Thyroid gland (tissue), 4 donors: ENCODE data around the gene GPC1. TPM values are rescaled to one million over a fixed set of nuclear protein-coding genes. Genes with fewer than 3 reads are reported as not detected.
A peak's percentile ranks its signal among the peaks of the same experiment; 100 is the strongest.

Experiments used
- DNase-seq, 2 donors: peaks; one replicate each; pipeline ENCODE4 v3.0.0-alpha.2; 2019
- H3K27ac ChIP-seq, 3 donors: fragments of 200-600 bp; sonication (generic); 1 replicate in 2 of 3; 2 replicates in 1 of 3; pipeline ENCODE4 v1.5.1; 2016 to 2019; ENCODE audit warnings: mild to moderate bottlenecking in 1 of 3, moderate library complexity in 1 of 3
- H3K27me3 ChIP-seq: fragments of 200-600 bp; sonication (generic); one replicate; pipeline ENCODE4 v1.5.1; 2019
- H3K36me3 ChIP-seq, 2 donors: fragments of 200-600 bp; sonication (generic); one replicate each; pipeline ENCODE4 v1.5.1; 2016 to 2019
- H3K4me1 ChIP-seq, 2 donors: fragments of 200-600 bp; sonication (generic); one replicate each; pipeline ENCODE4 v1.5.1; 2017 to 2019
- H3K4me3 ChIP-seq, 3 donors: fragments of 200-600 bp; sonication (generic); replicated peaks in 1 of 3; 1 replicate in 2 of 3; 2 replicates in 1 of 3; pipeline ENCODE4 v1.5.1; 2016; ENCODE audit warnings: mild to moderate bottlenecking in 1 of 3
- H3K9me3 ChIP-seq: fragments of 200-600 bp; sonication (generic); one replicate; pipeline ENCODE4 v1.5.1; 2017
- POLR2A ChIP-seq, 2 donors: fragments of 450-650 bp; IDR thresholded peaks; one replicate each; pipeline ENCODE4 v1.6.1; 2017; ENCODE audit warnings: antibody characterized with exemption in 2 of 2, mild to moderate bottlenecking in 2 of 2, moderate library complexity in 1 of 2
- WGBS, 2 donors: methylation state at CpG; one replicate each; pipeline ENCODE4 v1.1.5; 2017; 5-methylcytosine and 5-hydroxymethylcytosine counted together
- intact Hi-C: fragments of 100-400 bp; cut with DNase I; formaldehyde crosslinking; loops from one replicate; pipeline ENCODE4 v1.15.1; 2023
- total RNA-seq, 4 donors: library from RNA; depleted of rRNA; stranded (reverse); fragments of >200 nt; gene quantifications; one replicate each; pipeline ENCODE4 v1.2.3, GENCODE V29; 2016
- TF ChIP-seq, protein P1 (sequence below), 6 experiments: fragments of 200-600 bp in 3 of 6; fragments of 450-650 bp in 3 of 6; sonication (generic) in 3 of 6; IDR thresholded peaks; one replicate each; pipeline ENCODE4 v1.5.1; 2016 to 2019; ENCODE audit warnings: antibody characterized with exemption in 6 of 6, mild to moderate bottlenecking in 2 of 6, inconsistent platforms in 1 of 6, moderate library complexity in 1 of 6

Gene GPC1
- total RNA-seq, 4 donors from 2014 or later, result 14.1 to 35.5 (median 26.8) TPM

DNA sequence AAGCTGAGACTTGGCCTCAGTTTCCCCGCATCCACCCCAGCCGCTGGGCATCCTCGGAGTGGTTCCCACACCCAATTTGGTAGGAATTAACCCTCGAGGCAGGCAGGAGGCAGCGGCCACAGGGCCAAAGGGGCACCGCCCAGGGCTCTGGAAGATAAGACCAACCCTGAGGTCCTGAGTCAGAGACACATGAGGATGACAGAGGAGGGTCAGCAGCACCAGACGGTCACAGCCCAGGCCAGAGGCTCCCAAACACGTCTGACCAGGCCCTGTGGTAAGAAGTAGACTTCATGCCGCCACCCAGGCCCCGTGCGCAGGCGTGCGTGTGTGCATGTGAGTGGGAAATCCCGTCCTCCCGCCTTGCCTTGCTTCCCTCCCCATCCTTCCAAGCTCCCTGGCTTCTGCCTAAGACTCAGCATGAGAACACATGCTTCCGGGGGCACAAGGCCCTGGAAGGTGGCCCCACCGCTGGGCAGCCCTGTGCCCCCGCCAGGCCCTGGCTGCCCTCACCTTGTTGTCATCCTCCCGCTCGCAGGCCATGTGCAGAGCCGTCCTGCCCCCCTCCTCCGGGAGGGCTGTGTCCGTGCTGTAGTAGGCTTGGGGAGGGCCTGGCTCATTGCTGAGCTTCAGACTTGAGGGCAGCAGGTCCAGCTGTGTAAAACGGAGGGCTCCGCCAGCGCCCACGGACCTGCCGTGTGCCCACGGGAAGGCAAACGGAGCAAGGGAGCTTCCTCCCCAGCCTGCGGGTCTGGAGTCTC, 76.1 kb downstream of the GPC1 start:
- H3K36me3 ChIP-seq, result peaks cover 0 to 4% of the 10 kb centered on the region in 2 donors
- no peaks in the 10 kb centered on the region for H3K9me3 ChIP-seq
- H3K27me3 ChIP-seq, result no peaks in the 10 kb centered on the region
- TF ChIP-seq, protein P1, sequence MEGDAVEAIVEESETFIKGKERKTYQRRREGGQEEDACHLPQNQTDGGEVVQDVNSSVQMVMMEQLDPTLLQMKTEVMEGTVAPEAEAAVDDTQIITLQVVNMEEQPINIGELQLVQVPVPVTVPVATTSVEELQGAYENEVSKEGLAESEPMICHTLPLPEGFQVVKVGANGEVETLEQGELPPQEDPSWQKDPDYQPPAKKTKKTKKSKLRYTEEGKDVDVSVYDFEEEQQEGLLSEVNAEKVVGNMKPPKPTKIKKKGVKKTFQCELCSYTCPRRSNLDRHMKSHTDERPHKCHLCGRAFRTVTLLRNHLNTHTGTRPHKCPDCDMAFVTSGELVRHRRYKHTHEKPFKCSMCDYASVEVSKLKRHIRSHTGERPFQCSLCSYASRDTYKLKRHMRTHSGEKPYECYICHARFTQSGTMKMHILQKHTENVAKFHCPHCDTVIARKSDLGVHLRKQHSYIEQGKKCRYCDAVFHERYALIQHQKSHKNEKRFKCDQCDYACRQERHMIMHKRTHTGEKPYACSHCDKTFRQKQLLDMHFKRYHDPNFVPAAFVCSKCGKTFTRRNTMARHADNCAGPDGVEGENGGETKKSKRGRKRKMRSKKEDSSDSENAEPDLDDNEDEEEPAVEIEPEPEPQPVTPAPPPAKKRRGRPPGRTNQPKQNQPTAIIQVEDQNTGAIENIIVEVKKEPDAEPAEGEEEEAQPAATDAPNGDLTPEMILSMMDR (IDR thresholded peaks at IDR 0.05), result no peak
- TF ChIP-seq POLR2A (IDR thresholded peaks at IDR 0.05), result no peak
- no peak overlapping the region for H3K27ac ChIP-seq
- no peaks in the 10 kb centered on the region for H3K4me1 ChIP-seq
- 95 to 96% methylated on average over 8 to 21 of the region's 31 CpGs for WGBS, 2 donors
- no peak for DNase-seq
- intact Hi-C loops, result no loop called here
- no peak overlapping the region for H3K4me3 ChIP-seq

DNA sequence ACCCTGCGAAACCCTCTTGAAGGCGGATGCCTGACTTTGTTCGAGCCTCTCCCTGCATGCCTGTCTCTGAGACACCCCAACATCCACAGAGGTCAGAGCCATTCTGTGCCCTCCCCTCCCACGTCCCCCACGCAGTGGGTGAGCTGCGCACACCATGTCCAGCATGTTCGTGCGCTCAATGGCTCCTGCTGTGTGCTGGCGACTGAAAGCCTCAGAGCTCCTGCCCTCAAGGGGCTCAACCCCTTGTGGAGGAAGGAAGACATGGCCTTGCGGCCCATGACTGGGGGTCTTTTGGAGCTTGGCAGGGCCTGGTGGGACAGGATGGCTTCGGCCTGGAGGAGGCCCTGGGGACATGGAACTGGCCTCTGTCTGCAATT, 76.6 kb downstream of the GPC1 start:
- H3K36me3 ChIP-seq, result peaks cover 0 to 4% of the 10 kb centered on the region in 2 donors
- H3K27ac ChIP-seq, result no peak overlapping the region
- no peaks in the 10 kb centered on the region for H3K4me1 ChIP-seq
- H3K4me3 ChIP-seq, result no peak overlapping the region
- H3K9me3 ChIP-seq, result no peaks in the 10 kb centered on the region
- intact Hi-C loops, result no loop called here
- no peak for TF ChIP-seq POLR2A (IDR thresholded peaks at IDR 0.05)
- TF ChIP-seq, protein P1 (IDR thresholded peaks at IDR 0.05), result no peak
- no peak for DNase-seq
- WGBS, 2 donors, result 82 to 93% methylated on average over 5 to 7 of the region's 11 CpGs
- no peaks in the 10 kb centered on the region for H3K27me3 ChIP-seq

DNA sequence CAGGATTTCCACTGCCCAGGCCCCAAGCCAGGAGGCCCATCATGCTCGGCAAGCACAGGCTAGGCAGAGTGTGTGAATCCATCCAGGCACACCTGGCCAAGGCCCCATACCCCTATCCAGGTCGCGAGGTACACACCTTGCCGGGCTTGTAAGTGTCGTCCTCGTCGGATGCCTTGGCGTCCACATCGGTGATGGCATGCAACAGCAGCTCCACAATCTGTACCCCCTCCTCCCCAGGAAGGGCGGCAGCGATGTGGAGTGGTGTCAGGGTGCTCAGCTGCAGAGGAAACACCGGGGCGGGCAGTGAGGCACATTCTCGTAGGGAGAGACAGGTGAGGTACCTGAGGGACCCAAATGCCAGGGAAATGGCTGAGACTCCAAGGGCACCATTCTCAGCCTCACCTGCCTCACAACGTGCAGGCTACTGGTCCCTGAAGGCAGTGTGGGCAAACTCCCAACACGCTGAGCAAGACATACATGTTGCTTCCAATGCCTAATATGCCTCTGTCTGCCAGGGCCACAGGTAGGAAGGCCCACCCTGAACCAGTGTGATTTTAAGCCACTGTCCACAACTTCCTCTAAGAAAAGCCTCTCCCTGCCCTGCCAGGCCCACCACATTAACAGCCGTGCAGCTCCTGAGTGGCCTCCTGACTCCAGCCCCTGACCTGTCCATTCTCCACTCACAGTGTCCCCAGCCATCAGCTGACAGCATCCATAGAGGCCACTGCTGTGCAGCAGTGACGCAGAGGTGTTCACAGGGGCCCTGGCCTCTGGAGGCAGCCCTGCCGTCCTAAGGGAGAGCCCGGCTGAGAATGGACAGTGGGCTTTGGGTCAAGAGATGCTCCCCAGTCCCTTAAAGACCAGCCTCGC, 77.4 kb downstream of the GPC1 start:
- peaks cover 0 to 4% of the 10 kb centered on the region in 2 donors for H3K36me3 ChIP-seq
- intact Hi-C loops, result no loop called here
- TF ChIP-seq POLR2A (IDR thresholded peaks at IDR 0.05), result no peak
- TF ChIP-seq, protein P1 (IDR thresholded peaks at IDR 0.05), result no peak
- H3K4me3 ChIP-seq, result no peak overlapping the region
- no peaks in the 10 kb centered on the region for H3K4me1 ChIP-seq
- 91 to 99% methylated on average over 15 to 20 of the region's 21 CpGs for WGBS, 2 donors
- no peaks in the 10 kb centered on the region for H3K9me3 ChIP-seq
- H3K27me3 ChIP-seq, result no peaks in the 10 kb centered on the region
- H3K27ac ChIP-seq, result no peak overlapping the region
- no peak for DNase-seq

DNA sequence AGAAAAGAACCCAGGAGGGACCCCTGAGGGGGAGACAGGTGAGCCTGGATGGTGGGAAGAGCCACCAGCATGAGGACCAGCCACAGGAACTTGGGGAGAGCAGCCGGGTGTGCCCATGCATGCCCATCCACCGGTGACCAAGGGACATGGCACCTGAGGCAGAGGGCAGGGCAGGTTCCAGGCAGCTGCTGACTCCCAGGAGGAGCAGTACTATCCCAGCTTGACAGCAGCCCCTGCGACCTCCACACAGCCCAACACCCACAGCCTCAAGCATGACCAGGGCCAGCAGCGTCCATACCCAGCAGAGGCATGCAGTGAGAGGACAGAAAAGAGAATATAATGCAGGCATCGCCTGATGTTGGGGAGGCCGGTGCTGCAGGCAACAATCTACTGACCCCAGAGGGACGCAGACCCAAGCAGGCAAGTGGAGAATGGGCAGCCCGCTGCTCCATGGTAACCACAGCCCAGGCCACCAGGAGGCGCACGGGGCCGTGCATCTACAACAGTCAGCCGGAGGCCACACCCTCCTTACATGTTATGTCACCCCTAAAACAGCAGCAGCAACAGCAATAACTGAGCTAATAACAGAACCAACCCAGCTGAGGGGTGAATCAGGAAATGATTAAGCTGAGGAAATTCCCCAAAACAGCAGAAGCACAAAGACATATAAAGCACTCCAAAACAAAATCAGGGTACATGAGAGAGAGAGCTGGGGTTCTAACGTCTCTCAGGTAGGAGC, 78.3 kb downstream of the GPC1 start:
- no peaks in the 10 kb centered on the region for H3K4me1 ChIP-seq
- peak; percentile 80 to 82 for DNase-seq
- no peaks in the 10 kb centered on the region for H3K27me3 ChIP-seq
- intact Hi-C loops, result no loop called here
- H3K36me3 ChIP-seq, result peaks cover 0 to 4% of the 10 kb centered on the region in 2 donors
- TF ChIP-seq POLR2A (IDR thresholded peaks at IDR 0.05), result no peak
- TF ChIP-seq, protein P1 (IDR thresholded peaks at IDR 0.05), result peak; percentile 34 to 78 (median 68)
- 39 to 40% methylated on average over 11 to 13 of the region's 13 CpGs for WGBS, 2 donors
- H3K9me3 ChIP-seq, result no peaks in the 10 kb centered on the region
- no peak overlapping the region for H3K27ac ChIP-seq
- no peak overlapping the region for H3K4me3 ChIP-seq
